Testis (tissue), 3 donors: ENCODE measurements around the gene MYOM1. TPM values are rescaled to one million over a fixed set of nuclear protein-coding genes. Genes with fewer than 3 reads are reported as not detected.
A peak's percentile ranks its signal among the peaks of the same experiment; 100 is the strongest.

Experiments
- DNase-seq: peaks from one replicate; pipeline ENCODE4 v3.0.0-alpha.2; 2019
- H3K27ac ChIP-seq, 2 donors: fragments of 200-600 bp; sonication (generic); one replicate each; pipeline ENCODE4 v1.5.1; 2019
- H3K27me3 ChIP-seq: fragments of 200-600 bp; sonication (generic); one replicate; pipeline ENCODE4 v1.5.1; 2019
- H3K36me3 ChIP-seq: fragments of 200-600 bp; sonication (generic); one replicate; pipeline ENCODE4 v1.5.1; 2017; ENCODE audit warnings: low read depth; ENCODE audit errors: missing control alignments
- H3K4me1 ChIP-seq: fragments of 200-600 bp; sonication (generic); one replicate; pipeline ENCODE4 v1.5.1; 2019
- H3K4me3 ChIP-seq, 2 donors: fragments of 200-600 bp; sonication (generic); one replicate each; pipeline ENCODE4 v1.5.1; 2017 to 2019
- H3K9me3 ChIP-seq: fragments of 200-600 bp; sonication (generic); one replicate; pipeline ENCODE4 v1.5.1; 2017
- CTCF ChIP-seq, 3 experiments: fragments of 450-650 bp in 2 of 3; fragments of 200-600 bp in 1 of 3; sonication (generic) in 1 of 3; IDR thresholded peaks; one replicate each; pipeline ENCODE4 v1.5.1; 2016 to 2019; ENCODE audit warnings: antibody characterized with exemption in 3 of 3, mild to moderate bottlenecking in 2 of 3, moderate library complexity in 1 of 3
- POLR2A ChIP-seq: fragments of 450-650 bp; IDR thresholded peaks from one replicate; pipeline ENCODE4 v1.6.1; 2017; ENCODE audit warnings: antibody characterized with exemption, mild to moderate bottlenecking, moderate library complexity
- WGBS, 2 donors: methylation state at CpG; one replicate each; pipeline ENCODE4 v1.1.5; 2018; 5-methylcytosine and 5-hydroxymethylcytosine counted together
- intact Hi-C: fragments of 100-400 bp; cut with DNase I; formaldehyde crosslinking; loops from one replicate; pipeline ENCODE4 v1.15.1; 2023; ENCODE audit warnings: low total_unique reads
- polyA plus RNA-seq: library from polyadenylated mRNA; stranded (reverse); fragments of 350-450 nt; fragmentation: Illumina TruSeq; extraction: RNeasy Lipid Tissue Mini Kit (QIAGEN cat#74804); gene quantifications from one replicate; pipeline ENCODE4 v1.2.3, GENCODE V29; 2014; ENCODE audit warnings: low read depth, low replicate concordance; ENCODE audit not compliant: insufficient read depth
- total RNA-seq, 2 donors: library from RNA; depleted of rRNA; stranded (reverse); fragments of >200 nt; gene quantifications; one replicate each; pipeline ENCODE4 v1.2.3, GENCODE V29; 2016

MYOM1 gene
- total and polyA plus RNA-seq, 3 donors from 2014 or later, result 9.1 to 19.9 (median 16.9) TPM

DNA sequence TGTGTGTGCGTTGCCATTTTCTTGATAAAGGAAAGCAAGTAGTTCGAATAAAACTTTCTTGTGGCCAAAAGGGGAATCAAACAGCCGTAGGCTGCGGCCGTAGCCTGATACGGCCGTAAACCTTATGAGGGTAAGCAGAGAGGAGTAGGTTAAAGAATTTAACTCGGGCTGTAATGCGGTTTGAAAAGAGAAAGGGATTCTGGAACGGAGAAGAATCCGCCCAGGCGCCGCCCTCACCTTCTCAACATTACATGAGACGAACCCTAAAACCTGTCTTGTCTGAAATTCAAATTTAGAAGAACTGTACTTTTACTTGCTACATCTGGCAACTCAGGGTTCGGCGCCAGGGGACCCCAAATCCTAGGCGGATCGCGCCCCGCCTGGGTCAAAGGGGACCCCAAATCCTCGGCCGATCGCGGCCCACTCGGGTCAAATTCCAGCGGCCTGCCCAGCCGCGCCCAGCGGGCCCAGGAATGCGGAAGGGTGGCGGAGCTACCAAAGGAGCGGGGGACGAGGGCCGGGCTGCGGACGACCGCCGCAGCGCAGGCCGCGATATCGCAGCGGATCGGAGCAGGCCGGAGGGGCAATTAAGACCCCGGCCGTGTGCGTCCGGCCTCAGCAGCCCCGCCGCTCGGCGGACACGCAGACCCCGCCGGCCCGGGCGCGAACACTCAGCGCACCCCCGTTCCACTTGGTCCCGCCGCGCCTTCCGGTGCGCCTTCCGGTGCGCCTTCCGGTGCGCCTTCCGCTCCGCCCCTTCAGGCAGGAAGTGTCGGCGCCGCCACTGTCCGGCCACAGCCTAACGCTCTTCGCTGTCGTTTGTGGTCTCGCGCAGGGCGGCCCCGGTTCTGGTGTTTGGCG, 41.8 kb upstream of the MYOM1 start, which contains the start of gene MYL12B:
MYL12B (plus strand) TSS at position 761 of the 861 bp plus-strand sequence. CDS start 10,766 bp downstream, outside the sequence.
- H3K27ac ChIP-seq, result peak within 1 kb of the TSS; percentile 92 to 94
- no peaks in the 10 kb centered on the region for H3K36me3 ChIP-seq
- DNase-seq, result peak; percentile 82
- no peaks in the 10 kb centered on the region for H3K27me3 ChIP-seq
- 0% methylated on average over 22 to 61 of the region's 84 CpGs for WGBS, 2 donors
- H3K4me3 ChIP-seq, result peak within 1 kb of the TSS; percentile 96 to 99
- peaks cover 33% of the 10 kb centered on the region for H3K4me1 ChIP-seq
- intact Hi-C loops, result no loop called here
- no peaks in the 10 kb centered on the region for H3K9me3 ChIP-seq
- TF ChIP-seq CTCF (IDR thresholded peaks at IDR 0.05), result peak in 2 of 3 experiments; percentile 19 to 24
- TF ChIP-seq POLR2A, result no peak

GRCh38 chr18:3260995-3261372, 41.2 kb upstream of the MYOM1 start:
- peak overlapping the region; percentile 96 to 99 for H3K4me3 ChIP-seq
- 14 to 22% methylated on average over 5 of the region's 5 CpGs for WGBS, 2 donors
- DNase-seq, result no peak
- no peaks in the 10 kb centered on the region for H3K9me3 ChIP-seq
- peak overlapping the region; percentile 92 to 94 for H3K27ac ChIP-seq
- TF ChIP-seq CTCF (IDR thresholded peaks at IDR 0.05), result no peak
- no peak for TF ChIP-seq POLR2A
- no peaks in the 10 kb centered on the region for H3K27me3 ChIP-seq
- H3K4me1 ChIP-seq, result peaks cover 37% of the 10 kb centered on the region
- no peaks in the 10 kb centered on the region for H3K36me3 ChIP-seq
- intact Hi-C loops, result no loop called here

GRCh38 chr18:3257627-3258120, 37.9 kb upstream of the MYOM1 start:
- Histone ChIP-seq H3K4me1 (peaks cover 14% of the 10 kb centered on the region), H3K27me3 (no peaks in the 10 kb centered on the region), H3K27ac (no peak overlapping the region), H3K9me3 (no peaks in the 10 kb centered on the region), H3K36me3 (no peaks in the 10 kb centered on the region), H3K4me3 (no peak overlapping the region)
- intact Hi-C loops, result no loop called here
- TF ChIP-seq CTCF (IDR thresholded peaks at IDR 0.05), result no peak
- TF ChIP-seq POLR2A, result no peak
- no peak for DNase-seq
- 85 to 92% methylated on average over 2 of the region's 2 CpGs for WGBS, 2 donors

GRCh38 chr18:3256693-3257626, 37.2 kb upstream of the MYOM1 start:
- Histone ChIP-seq H3K27me3 (no peaks in the 10 kb centered on the region), H3K4me3 (no peak overlapping the region), H3K4me1 (peaks cover 14% of the 10 kb centered on the region), H3K9me3 (no peaks in the 10 kb centered on the region), H3K27ac (peak overlapping the region in 1 of 2 donors; percentile 57), H3K36me3 (no peaks in the 10 kb centered on the region)
- DNase-seq, result no peak
- intact Hi-C loops, result no loop called here
- WGBS, 2 donors, result 51 to 65% methylated on average over 5 of the region's 5 CpGs
- no peak for TF ChIP-seq POLR2A
- no peak for TF ChIP-seq CTCF (IDR thresholded peaks at IDR 0.05)
